Omental fat pad (tissue), 4 donors: ENCODE results near the gene MVB12A. TPM values are rescaled to one million over a fixed set of nuclear protein-coding genes. Genes with fewer than 3 reads are reported as not detected.

ENCODE experiments used
- ATAC-seq: fragments of 150-250 bp; one replicate; pipeline ENCODE4 v1.9.1; 2016; ENCODE audit warnings: mild to moderate bottlenecking, moderate library complexity; ENCODE audit not compliant: low FRiP score
- DNase-seq: peaks from one replicate; pipeline ENCODE4 v3.0.0-alpha.2; 2019; ENCODE audit warnings: low spot score
- total RNA-seq, 4 donors: library from RNA; depleted of rRNA; stranded (reverse); fragments of >200 nt; gene quantifications; one replicate each; pipeline ENCODE4 v1.1.0, GENCODE V29; 2016
- TF ChIP-seq, protein P1 (sequence below), 3 donors: fragments of 450-650 bp; IDR thresholded peaks; one replicate each; pipeline ENCODE4 v1.5.1; 2016 to 2017; ENCODE audit warnings: antibody characterized with exemption in 3 of 3, mild to moderate bottlenecking in 3 of 3, moderate library complexity in 2 of 3

The MVB12A gene
- total RNA-seq, 4 donors from 2014 or later: 34.1 to 65.0 (median 45.9) TPM

DNA sequence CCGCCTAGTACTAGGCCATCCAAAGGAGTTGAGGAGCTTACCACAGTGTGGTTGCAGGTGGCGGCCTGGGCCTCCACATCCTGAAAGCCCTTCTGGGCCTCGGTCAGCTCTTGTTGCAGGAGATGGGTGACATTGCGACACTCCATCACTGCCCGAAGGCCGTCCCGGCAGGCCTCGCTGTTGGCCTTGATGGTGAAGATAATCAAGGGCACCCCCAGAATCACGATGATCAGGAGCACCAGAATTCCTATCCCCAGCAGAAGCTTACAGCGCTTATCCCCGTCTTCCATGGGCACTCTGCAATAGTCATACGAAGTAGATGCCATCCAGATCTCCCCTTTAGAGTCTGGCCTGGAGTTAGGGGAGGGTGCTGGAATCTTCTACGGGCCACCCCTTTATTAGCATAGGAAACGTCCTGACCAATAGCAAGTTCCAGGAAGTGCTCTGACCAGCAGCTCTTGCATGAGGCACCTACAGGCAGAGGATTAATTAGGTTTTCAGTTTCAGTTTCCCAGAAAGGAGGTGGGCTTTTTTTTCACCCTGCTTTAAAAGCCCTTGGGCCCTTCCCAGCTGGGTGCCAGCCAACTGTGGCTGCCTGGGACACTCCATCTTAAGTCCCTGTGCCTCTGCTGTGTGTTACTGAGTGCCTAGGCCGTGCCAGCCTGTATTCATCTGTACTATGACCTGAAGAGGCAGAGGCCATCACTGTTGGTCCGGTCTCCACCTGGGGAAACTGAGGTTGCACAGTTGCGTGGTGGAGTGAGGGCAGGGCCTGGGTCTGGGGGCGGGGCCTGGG, 14.4 kb upstream of the MVB12A start, which contains the start of gene BST2:
TSS of gene BST2 (minus strand) at position 381 of the 796 bp plus-strand sequence. CDS start at position 326, 55 bp downstream.
- no peak for DNase-seq
- TF ChIP-seq, protein P1, sequence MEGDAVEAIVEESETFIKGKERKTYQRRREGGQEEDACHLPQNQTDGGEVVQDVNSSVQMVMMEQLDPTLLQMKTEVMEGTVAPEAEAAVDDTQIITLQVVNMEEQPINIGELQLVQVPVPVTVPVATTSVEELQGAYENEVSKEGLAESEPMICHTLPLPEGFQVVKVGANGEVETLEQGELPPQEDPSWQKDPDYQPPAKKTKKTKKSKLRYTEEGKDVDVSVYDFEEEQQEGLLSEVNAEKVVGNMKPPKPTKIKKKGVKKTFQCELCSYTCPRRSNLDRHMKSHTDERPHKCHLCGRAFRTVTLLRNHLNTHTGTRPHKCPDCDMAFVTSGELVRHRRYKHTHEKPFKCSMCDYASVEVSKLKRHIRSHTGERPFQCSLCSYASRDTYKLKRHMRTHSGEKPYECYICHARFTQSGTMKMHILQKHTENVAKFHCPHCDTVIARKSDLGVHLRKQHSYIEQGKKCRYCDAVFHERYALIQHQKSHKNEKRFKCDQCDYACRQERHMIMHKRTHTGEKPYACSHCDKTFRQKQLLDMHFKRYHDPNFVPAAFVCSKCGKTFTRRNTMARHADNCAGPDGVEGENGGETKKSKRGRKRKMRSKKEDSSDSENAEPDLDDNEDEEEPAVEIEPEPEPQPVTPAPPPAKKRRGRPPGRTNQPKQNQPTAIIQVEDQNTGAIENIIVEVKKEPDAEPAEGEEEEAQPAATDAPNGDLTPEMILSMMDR (IDR thresholded peaks at IDR 0.05): no peak
- ATAC-seq: peak; percentile 88

DNA sequence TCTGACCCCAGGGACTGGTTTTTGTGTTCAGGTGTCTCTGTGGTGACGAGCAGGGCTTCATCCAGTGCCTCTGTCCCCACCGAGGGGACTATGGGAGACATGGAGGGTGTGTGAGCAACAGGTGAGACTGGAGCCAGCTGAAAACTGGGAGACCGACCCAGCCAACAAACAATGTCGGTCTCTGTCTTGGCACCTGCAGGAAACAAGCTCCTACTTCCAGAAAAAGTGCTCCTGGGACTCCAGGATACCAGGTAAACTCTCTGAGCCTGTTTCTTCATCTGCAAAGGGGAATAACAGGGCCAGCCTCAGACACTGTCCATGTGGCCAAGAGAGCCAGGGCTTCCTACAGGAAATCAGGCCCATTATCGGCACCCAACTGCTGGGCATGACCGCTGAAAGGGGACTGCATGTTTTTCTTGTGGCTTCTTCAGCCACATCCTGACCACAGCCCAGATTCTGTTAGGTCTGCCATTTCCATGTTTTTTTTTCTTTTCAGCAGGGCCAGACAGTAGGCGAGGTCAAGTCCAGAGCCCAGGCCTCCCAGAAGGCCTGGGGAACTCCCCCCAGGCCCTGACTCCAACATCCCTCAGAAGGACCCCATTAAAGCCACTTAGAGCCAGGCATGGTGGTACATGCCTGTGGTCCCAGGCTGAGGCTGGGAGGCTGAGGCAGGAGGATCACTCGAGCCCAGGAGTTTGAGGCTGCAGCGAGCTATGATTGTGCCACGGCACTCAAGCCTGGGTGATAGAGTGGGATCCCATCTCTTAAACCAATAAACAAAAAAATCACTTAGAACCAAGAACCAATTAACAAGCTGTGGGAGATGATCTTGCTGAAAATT, 13.6 kb upstream of the MVB12A start:
- ATAC-seq (no peak), DNase-seq (no peak)
- TF ChIP-seq, protein P1 (IDR thresholded peaks at IDR 0.05): no peak

DNA sequence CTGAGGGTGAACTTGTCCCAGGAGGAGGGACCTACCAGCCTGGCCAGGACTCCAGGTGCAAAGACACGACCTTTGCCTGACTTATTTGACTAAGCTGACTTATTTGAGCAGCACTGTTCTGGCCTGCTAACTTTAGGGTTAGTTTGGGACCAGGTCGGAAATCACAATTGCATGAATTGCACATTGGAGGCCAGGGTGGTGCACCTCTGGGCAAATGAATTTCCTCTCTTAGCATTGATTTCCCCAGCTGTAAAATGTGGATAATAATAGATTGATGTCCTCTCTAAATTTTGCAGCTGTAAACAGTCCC, 13.0 kb upstream of the MVB12A start:
- TF ChIP-seq, protein P1 (IDR thresholded peaks at IDR 0.05): no peak
- ATAC-seq: no peak
- no peak for DNase-seq

DNA sequence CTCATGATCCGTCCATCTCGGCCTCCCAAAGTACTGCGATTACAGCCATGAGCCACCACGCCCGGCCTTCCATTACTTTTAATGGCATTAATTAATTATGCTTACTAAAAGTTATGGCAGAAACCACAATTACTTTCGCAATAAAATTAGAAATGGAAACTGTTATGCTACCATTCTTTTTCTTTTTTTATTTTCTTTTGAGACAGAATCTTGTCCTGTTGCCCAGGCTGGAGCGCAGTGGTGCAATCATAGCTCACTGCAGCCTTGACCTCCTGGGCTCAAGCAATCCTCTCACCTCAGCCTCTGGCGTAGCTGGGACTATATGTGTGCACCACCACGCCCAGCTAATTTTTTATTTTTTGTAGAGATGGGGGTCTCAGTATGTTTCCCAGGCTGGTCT, 9.9 kb upstream of the MVB12A start:
- TF ChIP-seq, protein P1 (IDR thresholded peaks at IDR 0.05): no peak
- ATAC-seq (peak; percentile 13), DNase-seq (no peak)

DNA sequence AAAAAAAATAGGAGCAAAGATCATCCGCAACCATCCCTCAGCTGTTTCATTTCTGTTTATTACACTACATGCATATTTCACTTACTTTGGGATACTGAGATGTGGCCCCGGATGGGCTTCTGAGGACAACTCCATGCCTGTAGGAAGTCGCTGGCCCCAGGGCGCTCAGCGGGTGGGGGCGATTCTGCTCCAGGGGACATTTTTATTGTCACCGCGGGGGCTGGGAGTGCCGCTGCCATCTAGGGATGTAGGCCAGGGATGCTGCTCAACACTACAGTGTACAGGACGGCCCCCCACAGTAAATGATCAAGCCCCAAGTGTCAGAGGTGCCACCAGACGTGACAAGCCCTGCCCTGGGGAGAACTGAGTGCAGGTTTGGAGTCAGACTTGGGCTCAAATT, 8.0 kb upstream of the MVB12A start:
- ATAC-seq: no peak
- no peak for DNase-seq
- TF ChIP-seq, protein P1 (IDR thresholded peaks at IDR 0.05): no peak

DNA sequence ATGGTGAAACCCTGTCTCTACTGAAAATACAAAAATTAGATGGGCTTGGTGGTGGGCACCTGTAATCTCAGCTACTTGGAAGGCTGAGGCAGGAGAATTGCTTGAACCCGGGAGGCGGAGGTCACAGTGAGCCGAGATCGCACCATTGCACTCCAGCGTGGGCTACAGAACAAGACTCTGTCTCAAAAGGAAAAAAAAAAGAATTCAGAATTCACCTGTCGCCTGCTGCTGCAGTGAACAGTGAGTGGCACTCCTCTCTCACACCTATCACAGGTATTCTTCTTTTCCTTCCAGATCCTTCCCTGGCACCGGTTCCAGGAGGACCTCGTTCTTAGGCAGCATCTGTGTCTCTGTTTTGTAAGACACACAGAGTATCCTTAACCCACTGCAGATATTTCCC, 5.8 kb upstream of the MVB12A start:
- DNase-seq: no peak
- TF ChIP-seq, protein P1 (IDR thresholded peaks at IDR 0.05): no peak
- ATAC-seq: no peak
